ENCODE data around the gene VPS8. TPM values are rescaled to one million over a fixed set of nuclear protein-coding genes. Genes with fewer than 3 reads are reported as not detected.

VPS8 gene
- total and polyA plus RNA-seq, 2 of the 8 experiments (the other 6 are each of a cell fraction or from before 2014, with no cell fraction given), result 13.0 to 41.0 TPM

GRCh38 chr3:184765730-184766074 is 46.3 kb upstream of the VPS8 start:
- ChIA-PET POLR2A (ENCODE audit: partially characterized antibody) (interaction anchor here (1.5 kb wide), 1 partner anchor 9 kb away, joined by 7 read pairs; no protein-coding TSS in a partner anchor), CTCF (ENCODE audit: partially characterized antibody) (interaction anchor here (1.5 to 7.2 kb wide), 3 partner anchors 9 to 16 kb away, joined by 5 to 51 read pairs (median 14); no protein-coding TSS in a partner anchor)
- H3K14ac ChIP-seq (ENCODE audit: insufficient read length), result no peak overlapping the region
- H3K27ac ChIP-seq (ENCODE audit: low read depth, low read length), result no peak overlapping the region
- H2BK20ac ChIP-seq (ENCODE audit: low read length), result peak overlapping the region; percentile 15; the same call in 1 of the 2 replicates
- no peak overlapping the region for H2BK5ac ChIP-seq (ENCODE audit: low read depth, low read length)
- no peak overlapping the region for H3K18ac ChIP-seq (ENCODE audit: extremely low read depth, low read length)
- H2AFZ ChIP-seq (ENCODE audit: low read length), result no peak overlapping the region
- H3K4me3 ChIP-seq (ENCODE audit: extremely low read depth in 1 of 4, insufficient read depth in 2 of 4, low read depth in 3 of 4, low read length in 4 of 4), result no peak overlapping the region
- H4K5ac ChIP-seq (ENCODE audit: insufficient read length, low read depth, low read length), result no peak overlapping the region
- peaks cover 0 to 2% (median 0%) of the 10 kb centered on the region in 4 experiments; a peak in 3 of 7 replicates for H3K27me3 ChIP-seq (replicated peaks in 1 of 4; ENCODE audit: control insufficient read depth in 3 of 4, extremely low read depth in 1 of 4, insufficient read depth in 3 of 4, low read length in 3 of 4)
- H4K20me1 ChIP-seq (replicated peaks in 1 of 2; ENCODE audit: control insufficient read depth in 1 of 2, insufficient read depth in 2 of 2, low read length in 2 of 2), result no peaks in the 10 kb centered on the region
- no peak overlapping the region for H2BK120ac ChIP-seq (replicated peaks; ENCODE audit: low read depth, low read length)
- H3K23ac ChIP-seq (ENCODE audit: insufficient read length), result no peak overlapping the region
- FAIRE-seq (no peak), DNase-seq (ENCODE audit: low read depth in 1 of 2, low spot score in 2 of 2) (no peak)
- H3K9ac ChIP-seq (replicated peaks in 1 of 4; ENCODE audit: extremely low read depth in 1 of 4, low read depth in 3 of 4, low read length in 3 of 4), result no peak overlapping the region
- no peaks in the 10 kb centered on the region for H3K9me3 ChIP-seq (ENCODE audit: insufficient read depth in 2 of 2, low read depth in 1 of 2, low read length in 1 of 2)
- no peak overlapping the region for H4K91ac ChIP-seq (replicated peaks; ENCODE audit: insufficient read length, low read length)
- no peak overlapping the region for H3K56ac ChIP-seq (replicated peaks; ENCODE audit: insufficient read length, low read depth, low read length)
- no peak overlapping the region for H2BK12ac ChIP-seq (ENCODE audit: low read depth, low read length)
- H3K79me2 ChIP-seq (ENCODE audit: control insufficient read depth in 1 of 2, insufficient read depth in 2 of 2, low read length in 2 of 2), result no peaks in the 10 kb centered on the region
- no peak overlapping the region for H2AK5ac ChIP-seq (ENCODE audit: low read depth, low read length)
- 0 out of 2 replicates have a peak, but pooled peaks cover 3% of the 10 kb centered on the region for H3K23me2 ChIP-seq (ENCODE audit: low read depth, low read length)
- no peak overlapping the region for H2BK15ac ChIP-seq (ENCODE audit: low read length)
- peaks cover 4 to 10% (median 6%) of the 10 kb centered on the region in 4 experiments; a peak in 5 of 7 replicates for H3K4me1 ChIP-seq (replicated peaks in 1 of 4; ENCODE audit: control insufficient read depth in 3 of 4, insufficient read depth in 4 of 4, low read length in 3 of 4)
- H4K8ac ChIP-seq (ENCODE audit: extremely low read depth, insufficient read depth, low read length), result no peak overlapping the region
- H3K4ac ChIP-seq (replicated peaks; ENCODE audit: insufficient read length, low read depth, low read length), result no peak overlapping the region
- no peaks in the 10 kb centered on the region for H3K36me3 ChIP-seq (ENCODE audit: control insufficient read depth in 2 of 4, insufficient read depth in 4 of 4, low read length in 3 of 4)
- no peaks in the 10 kb centered on the region for H3K79me1 ChIP-seq (ENCODE audit: low read depth, low read length)
- WGBS, 2 experiments (ENCODE audit: extremely low coverage in 1 of 2, insufficient coverage in 1 of 2, insufficient read length in 1 of 2, insufficient replicate concordance in 2 of 2, low coverage in 1 of 2, low lambda C conversion rate in 2 of 2, missing lambda C conversion rate in 1 of 2), result 94% methylated on average over 6 of the region's 7 CpGs; no CpG with 5 or more reads in 1 of the 2 experiments
- H3K4me2 ChIP-seq (ENCODE audit: insufficient read depth in 1 of 2, low read depth in 2 of 2, low read length in 2 of 2), result no peak overlapping the region
- TF ChIP-seq CREB1 (IDR thresholded peaks at IDR 0.05) (no peak), SUZ12 (IDR thresholded peaks at IDR 0.05; ENCODE audit: low read length) (no peak), EGR1 (IDR thresholded peaks at IDR 0.05; ENCODE audit: borderline replicate concordance, low read depth, low read length) (no peak), SIRT6 (IDR thresholded peaks at IDR 0.05; ENCODE audit: low read length) (no peak), SAP30 (IDR thresholded peaks at IDR 0.05; ENCODE audit: insufficient read depth, insufficient replicate concordance, low read length) (no peak), SRF (IDR thresholded peaks at IDR 0.05; ENCODE audit: low read depth, low read length) (no peak), NANOG (IDR thresholded peaks at IDR 0.05; ENCODE audit: insufficient read depth, low read depth, low read length, poor library complexity, severe bottlenecking) (no peak), POLR2A (IDR thresholded peaks at IDR 0.05; ENCODE audit: control extremely low read depth in 1 of 2, low read depth in 2 of 2, low read length in 2 of 2) (no peak), RNF2 (IDR thresholded peaks at IDR 0.05; ENCODE audit: borderline replicate concordance, low read depth, low read length, missing control alignments, poor library complexity, severe bottlenecking) (no peak), BRCA1 (IDR thresholded peaks at IDR 0.05; ENCODE audit: low read depth, low read length) (no peak), GTF2F1 (IDR thresholded peaks at IDR 0.05; ENCODE audit: borderline replicate concordance, low read depth, low read length) (no peak)
- TF ChIP-seq, protein P1, sequence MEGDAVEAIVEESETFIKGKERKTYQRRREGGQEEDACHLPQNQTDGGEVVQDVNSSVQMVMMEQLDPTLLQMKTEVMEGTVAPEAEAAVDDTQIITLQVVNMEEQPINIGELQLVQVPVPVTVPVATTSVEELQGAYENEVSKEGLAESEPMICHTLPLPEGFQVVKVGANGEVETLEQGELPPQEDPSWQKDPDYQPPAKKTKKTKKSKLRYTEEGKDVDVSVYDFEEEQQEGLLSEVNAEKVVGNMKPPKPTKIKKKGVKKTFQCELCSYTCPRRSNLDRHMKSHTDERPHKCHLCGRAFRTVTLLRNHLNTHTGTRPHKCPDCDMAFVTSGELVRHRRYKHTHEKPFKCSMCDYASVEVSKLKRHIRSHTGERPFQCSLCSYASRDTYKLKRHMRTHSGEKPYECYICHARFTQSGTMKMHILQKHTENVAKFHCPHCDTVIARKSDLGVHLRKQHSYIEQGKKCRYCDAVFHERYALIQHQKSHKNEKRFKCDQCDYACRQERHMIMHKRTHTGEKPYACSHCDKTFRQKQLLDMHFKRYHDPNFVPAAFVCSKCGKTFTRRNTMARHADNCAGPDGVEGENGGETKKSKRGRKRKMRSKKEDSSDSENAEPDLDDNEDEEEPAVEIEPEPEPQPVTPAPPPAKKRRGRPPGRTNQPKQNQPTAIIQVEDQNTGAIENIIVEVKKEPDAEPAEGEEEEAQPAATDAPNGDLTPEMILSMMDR (IDR thresholded peaks at IDR 0.05; ENCODE audit: control extremely low read depth in 1 of 3, insufficient read depth in 1 of 3, low read depth in 1 of 3, low read length in 3 of 3), result no peak
